NCI-H460 (cell line): ENCODE results near the gene GMEB1. TPM values are rescaled to one million over a fixed set of nuclear protein-coding genes. Genes with fewer than 3 reads are reported as not detected.
"Not testable (repeated sequence)": the region's sequence is repeated elsewhere in the genome, so short reads cannot be mapped to it uniquely, and the experiment has no call there.

Experiments
- DNase-seq: peaks from one replicate; pipeline ENCODE4 v3.0.0-alpha.2; 2016; ENCODE audit warnings: low read depth; ENCODE audit errors: extremely low read depth
- total RNA-seq: library from RNA; depleted of rRNA; stranded (reverse); fragments of >200 nt; shearing (Covaris generic); gene quantifications from 2 replicates; pipeline ENCODE4 v1.2.3, GENCODE V29; 2014

The GMEB1 gene
- total RNA-seq, 1 experiment from 2014 or later = 5.6 TPM

DNA sequence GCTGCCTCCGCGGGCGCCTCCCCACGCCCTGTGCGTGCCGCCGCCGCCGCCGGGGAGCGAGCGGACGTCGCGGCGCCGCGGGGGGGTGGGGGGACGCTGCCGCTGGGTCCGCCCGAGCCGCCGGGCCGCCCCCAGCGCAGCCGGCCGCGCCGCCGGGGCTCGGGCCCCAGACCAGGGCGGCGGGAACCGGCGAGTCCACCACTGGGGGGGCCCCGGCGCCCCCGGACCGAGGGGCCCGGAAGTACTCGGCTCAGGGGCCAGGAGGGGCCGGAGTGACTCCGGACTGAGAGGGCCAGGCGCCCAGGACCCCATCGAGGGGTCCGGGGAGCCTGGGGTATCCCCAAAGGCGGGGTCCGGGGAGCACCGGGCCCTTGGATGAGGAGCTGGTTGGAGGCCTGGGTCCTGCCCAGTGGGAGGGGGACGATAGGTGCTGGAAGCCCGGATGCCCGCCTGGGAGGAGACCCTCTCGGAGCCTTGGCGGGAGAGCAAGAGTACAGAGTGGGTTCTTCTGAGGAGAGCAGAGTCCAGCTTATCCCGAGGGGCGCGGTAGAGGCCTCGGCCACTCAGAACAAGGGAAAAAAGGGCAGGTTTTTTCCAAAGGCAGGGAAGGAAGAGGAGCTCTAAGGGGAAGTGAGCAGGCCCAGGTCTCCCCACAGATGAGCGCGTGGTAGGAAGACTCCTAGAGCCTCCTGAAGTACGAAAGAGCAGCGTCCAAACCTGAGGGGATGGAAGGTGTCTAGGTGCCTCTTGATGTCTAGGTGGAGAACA lies 556 bp downstream of the GMEB1 start:
- DNase-seq = no peak

DNA sequence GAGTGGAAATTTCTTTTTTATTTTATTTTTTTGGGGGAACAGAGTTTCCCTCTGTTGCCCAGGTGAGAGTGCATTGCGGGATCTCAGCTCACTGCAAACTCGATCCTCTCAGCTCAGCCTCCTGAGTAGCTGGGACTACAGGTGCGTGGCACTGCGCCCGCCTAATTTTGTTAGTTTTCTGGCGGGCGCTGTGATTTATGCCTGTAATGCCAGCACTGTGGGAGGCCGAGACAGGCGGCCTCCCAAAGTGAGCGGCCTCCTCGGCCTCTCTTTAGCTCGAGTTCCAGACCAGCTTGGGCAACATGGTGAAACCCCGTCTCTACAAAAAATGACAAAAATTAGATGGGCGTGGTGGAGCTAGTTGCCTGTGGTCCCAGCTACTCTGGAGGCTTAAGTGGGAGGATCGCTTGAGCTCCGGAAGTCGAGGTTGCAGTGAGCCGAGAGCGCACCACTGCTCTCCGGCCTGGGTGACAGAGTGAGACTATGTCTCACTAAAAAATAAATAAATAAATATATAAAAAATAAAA lies 2.7 kb downstream of the GMEB1 start:
- DNase-seq = no peak

DNA sequence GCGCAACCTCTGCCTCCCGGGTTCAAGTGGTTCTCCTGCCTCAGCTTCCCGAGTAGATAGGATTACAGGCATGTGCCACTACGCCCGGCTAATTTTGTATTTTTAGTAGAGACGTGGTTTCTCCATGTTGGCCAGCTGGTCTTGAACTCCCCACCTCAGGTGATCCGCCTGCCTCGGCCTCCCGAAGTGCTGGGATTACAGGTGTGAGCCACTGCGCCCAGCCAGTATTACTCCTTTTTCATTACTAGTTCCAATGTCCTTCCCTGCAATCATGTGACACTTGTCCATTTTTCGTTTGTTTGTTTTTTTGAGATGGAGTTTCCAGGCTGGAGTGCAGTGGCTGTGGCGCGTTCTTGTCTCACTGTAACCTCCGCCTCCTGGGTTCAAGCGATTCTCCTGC lies 4.4 kb downstream of the GMEB1 start:
- DNase-seq = not testable (repeated sequence)

DNA sequence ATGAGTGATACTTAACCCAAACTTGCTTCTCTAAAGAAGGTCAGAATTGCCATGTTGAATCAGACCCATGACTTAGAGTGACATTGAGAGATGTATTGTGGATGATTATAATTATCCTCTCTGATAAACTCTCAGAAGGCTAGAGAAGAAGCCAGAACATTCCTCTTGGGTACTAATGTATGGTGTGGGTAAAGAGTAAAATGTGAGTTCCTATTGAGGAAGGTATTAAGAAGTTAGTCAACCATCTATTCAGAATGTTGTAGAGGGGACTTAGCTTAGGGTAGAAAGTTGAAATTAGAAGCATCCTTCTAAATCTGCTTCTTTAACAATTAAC lies 7.3 kb downstream of the GMEB1 start:
- no peak for DNase-seq

DNA sequence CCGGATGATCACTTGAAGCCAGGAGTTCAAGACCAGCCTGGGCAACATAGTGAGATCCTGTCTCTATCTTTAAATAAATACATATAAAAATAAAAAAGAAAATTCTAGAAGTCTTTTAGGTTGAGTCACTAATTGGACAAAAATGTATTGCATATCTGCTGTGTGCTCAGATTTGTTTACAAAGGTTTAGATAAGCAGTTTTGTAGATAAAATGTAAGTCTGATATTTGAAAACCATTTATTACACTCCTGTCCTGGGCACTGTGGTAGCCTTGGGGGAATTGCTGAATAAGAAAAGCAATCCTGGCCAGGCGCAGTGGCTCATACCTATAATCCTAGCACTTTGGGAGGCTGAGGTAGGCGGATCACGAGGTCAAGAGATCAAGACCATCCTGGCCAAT lies 11.6 kb downstream of the GMEB1 start:
- no peak for DNase-seq

DNA sequence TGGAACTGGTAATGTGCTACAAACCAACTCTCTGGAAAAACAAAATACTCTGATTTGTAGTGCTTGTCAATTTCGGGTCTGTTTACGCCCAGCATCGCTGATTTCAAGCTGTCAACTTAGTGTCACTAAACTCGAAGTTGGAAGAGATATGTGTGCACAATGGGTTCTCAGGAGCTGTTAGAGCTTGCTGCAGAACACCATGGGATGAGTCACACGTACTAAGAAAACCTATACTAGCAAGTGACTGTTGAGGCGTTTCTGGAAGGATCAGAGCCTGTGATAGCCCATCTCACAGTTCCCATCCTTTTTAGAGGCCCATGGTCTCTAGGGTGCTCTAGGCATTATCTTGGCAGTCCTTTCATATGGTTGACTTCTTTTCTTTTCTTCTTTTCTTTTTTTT lies 14.3 kb downstream of the GMEB1 start:
- DNase-seq = no peak

DNA sequence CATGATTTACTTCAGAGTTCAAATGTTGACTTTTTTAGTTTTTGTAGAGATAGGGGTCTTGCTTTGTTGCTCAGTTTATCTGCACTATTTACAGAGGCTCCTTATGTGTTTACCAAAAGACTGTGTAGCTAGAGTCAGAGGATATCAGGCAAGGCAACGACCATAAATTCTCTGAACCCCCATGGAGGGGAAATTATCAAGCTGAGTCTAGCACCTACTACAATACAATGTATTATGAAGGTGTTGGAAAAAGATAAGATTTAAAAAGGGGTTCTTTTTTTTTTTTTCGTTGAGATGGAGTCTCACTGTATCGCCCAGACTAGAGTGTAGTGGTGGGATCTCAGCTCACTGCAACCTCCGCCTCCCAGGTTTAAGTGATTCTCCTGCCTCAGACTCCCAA lies 16.4 kb downstream of the GMEB1 start:
- DNase-seq = no peak

DNA sequence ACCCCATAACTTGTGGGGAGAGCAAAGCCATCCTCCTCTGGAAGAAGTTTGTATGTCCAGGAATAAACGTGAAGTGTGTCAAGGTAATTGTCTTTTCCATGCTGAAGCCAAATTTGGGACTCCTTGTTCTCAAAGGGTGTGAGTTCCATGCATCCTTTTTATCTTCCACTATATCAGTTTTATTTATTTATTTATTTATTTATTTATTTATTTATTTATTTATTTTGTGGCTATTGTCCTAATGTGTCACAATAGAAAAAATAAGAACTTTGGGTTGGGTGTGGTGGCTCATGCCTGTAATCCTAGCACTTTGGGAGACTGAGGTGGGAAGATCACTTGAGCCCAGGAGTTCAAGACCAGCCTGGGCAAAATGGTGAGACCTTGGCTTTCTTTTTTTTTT lies 23.0 kb downstream of the GMEB1 start:
- DNase-seq = not testable (repeated sequence)

DNA sequence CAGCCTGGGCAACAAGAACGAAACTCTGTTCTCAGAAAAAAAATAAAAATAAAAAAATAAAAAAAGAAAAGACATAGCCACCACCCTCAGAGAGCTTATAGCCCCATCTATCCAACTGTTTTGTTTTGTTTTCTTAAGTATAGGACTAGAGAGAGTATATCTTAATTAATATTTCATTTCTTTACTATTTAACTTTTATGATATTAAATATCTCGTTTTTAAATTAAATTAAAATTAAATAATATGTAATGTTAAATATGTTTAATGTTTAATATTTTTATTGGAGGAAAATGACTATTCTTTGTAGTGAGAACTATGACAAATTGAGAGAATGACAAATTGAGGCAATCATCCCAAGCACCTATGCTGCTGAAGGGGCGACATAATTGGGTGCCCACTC lies 35.0 kb downstream of the GMEB1 start:
- DNase-seq = no peak

DNA sequence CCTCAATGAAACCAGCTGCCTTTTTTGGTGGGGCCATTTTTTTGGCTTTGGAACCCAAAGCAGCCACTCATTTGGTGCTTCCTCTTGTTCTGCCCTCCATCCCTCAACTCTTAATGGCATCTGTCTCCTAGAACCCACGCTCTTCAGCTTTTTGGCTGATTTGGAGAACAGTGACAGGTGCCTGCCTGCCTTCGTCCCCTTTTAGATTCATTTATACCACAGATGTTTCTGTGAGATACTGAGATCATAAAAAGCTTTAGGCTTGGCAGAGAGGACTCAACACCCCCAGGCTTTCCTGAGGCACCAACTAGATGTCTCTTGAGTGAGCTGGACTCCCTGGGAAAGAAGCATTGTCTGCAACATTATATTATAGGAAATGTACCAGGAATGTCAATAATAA lies 47.8 kb downstream of the GMEB1 start:
- DNase-seq = no peak

DNA sequence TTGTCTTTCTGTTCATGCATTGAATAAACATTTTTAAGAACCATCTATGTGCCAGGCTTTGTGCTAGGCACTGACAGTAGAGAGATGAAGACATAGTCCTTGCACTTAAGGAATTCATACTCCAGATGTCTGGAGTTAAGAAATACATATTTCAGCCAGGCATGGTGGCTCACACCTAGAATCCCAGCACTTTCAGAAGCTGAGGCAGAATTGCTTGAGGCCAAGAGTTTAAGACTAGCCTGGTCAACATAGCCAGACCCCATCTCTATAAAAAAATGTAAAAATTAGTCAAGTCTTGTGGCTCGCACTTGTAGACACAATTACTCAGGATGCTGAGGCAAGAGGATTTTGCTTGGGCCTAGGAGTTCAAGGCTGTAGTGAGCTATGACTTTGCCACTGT lies 49.6 kb downstream of the GMEB1 start:
- DNase-seq = no peak

DNA sequence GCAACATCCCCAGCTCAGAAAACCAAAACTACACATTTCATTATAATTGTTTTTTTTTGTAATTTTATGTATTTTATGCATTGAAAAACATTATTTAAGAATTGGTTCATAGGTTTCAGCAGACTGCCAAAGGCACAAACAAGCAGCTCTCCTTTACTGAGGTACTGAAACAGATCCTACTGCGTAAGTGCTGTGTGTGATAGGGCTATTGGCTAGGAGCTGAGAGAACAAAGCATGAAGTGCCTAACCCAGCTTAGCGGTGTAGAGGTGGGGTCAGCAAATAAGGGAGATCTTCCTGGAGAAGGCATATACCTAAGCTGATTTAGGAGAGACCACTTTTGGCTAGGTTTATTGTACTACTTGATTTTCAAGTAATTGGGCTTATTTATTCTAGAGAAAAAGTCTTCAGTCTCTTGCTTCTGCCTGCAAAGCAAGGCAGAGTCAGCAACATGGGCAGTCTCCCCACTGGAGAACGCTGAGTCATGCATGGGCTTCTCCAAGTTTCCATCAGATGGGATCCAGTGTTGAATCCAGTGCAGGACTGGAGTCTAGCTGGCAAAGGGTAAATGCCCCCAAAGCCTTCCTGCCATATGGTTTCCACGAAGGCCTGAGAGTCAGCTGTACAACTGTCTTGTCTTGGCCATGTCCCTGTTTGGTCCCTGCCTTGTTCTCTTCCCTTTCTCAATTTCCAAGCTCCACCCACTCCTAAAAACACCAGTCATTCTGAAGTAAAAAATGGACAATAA lies 50.2 kb downstream of the GMEB1 start:
- DNase-seq = peak; percentile 36

DNA sequence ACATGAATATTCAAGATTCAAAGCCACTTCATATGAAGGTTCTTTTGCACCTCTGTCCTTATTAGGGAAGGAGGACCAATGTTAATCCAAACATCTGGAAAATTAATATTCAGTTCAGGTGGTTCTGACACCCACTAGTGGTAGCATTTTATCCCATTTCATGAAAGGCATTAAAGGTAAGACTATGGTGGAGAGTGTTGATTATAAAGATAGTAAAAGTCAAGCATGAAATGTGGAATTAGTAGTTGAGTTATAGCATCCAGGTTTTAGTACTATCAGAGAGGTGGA lies 50.7 kb downstream of the GMEB1 start:
- DNase-seq = no peak

DNA sequence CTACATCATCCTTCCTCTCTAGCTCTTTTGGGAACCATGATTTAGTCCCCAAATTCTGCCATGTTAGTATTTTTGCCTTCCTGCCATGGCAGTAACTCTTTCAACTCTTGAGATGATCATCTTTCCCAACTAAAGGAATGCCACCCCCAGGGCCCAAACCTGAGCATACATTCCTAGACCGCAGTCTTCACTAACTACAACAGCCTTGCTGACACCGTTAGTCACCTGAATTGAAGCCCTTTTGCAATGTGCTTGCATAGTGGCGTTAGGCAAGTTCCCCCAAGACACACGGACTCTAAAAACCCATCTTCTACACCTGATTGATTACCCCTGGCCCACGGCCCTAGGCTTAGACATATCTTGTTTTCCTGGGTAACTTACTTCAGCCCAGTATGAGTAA lies 51.8 kb downstream of the GMEB1 start:
- DNase-seq = no peak

DNA sequence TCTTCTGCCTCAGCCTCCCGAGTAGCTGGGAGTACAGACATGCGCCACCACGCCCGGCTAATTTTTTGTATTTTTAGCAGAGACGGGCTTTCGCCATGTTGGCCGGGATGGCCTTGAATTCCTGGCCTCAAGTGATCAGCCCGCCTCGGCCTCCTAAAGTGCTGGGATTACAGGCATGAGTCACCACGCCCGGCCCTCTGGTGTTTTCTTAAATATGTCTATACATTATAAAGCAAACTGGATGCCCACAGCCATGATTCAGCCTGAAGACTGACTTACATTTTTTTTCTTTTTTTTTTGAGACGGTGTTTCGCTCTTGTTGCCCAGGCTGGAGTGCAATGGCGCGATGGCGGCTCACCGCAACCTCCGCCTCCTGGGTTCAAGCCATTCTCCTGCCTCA lies 53.3 kb downstream of the GMEB1 start:
- not testable (repeated sequence) for DNase-seq

DNA sequence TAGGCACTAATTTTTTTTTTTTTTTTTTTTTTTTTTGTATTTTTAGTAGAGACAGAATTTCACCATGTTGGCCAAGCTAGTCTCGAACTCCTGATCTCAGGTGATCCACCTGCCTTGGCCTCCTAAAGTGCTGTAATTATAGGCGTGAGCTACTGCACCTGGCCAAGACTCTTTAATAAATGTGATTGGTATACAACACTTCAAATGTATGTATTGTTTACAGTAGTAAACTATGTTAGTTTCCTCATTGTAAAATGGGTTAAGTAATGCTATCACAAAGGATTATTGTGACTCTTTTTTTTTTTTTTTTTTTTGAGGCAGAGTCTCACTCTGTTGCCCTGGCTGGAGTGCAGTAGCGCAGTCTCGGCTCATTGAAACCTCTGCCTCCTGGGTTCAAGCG lies 56.8 kb downstream of the GMEB1 start:
- not testable (repeated sequence) for DNase-seq

DNA sequence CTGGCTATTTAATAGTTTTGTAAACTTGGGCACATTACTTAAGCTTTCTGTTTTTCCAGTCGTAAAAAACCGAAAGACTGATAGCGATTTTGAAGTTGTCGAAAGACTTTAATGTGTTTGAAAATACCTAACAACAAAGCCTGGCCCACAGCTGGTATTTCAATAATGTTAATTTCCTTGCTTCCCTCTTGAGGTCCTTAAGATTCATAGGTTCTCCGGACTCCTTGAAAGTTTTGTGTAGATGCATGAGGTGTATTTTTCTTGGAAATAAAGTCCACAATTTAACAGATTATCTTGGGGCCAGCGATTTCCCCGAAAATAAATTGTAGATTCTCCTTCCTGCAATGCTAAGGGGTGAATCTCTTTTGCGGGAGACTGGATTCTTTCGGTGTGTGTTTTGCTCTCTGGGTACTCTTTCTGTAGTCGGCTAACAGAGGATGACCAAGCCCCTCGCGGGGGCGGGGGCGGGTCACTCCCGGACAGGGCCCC lies 67.4 kb downstream of the GMEB1 start:
- DNase-seq = no peak

DNA sequence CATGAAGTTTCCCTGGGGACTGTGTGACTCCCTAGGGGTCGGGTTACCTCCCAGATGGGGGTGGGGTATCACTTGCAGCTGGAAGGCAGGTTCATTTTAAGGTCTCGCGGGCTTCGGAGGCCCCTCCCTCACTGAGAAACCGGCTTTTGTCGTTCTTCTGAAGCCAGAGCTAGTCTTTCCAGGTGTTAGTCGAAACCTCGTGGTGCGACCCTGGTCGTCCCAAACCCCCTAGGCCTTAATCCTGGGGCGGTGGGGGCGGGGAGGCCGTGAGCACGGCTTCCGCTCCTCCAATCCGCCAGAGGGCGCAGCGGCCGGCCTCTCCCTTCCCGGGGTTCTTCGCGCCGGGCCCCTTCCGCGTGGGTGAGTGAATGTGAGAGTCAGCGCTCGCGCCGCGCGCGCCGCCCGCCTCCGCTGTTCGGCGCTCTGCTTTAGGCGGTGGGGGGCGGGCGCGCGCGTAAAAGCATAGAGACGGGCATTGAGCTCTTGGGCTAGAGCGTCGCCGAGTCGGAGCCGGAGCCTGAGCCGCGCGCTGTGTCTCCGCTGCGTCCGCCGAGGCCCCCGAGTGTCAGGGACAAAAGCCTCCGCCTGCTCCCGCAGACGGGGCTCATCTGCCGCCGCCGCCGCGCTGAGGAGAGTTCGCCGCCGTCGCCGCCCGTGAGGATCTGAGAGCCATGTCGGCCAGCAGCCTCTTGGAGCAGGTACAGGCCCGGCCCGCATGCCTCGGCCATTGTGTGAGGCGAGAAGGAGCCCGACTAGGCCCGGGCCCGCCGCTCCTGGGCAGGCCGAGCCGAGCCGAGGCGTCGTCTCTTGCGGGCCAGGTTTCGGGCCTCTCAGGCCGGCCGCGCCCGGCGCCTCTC lies 68.1 kb downstream of the GMEB1 start, which contains the start of gene YTHDF2:
YTHDF2 (plus strand) TSS at position 491 of the 857 bp plus-strand sequence; CDS start at position 672, 181 bp downstream.
- peak; percentile 93 for DNase-seq

DNA sequence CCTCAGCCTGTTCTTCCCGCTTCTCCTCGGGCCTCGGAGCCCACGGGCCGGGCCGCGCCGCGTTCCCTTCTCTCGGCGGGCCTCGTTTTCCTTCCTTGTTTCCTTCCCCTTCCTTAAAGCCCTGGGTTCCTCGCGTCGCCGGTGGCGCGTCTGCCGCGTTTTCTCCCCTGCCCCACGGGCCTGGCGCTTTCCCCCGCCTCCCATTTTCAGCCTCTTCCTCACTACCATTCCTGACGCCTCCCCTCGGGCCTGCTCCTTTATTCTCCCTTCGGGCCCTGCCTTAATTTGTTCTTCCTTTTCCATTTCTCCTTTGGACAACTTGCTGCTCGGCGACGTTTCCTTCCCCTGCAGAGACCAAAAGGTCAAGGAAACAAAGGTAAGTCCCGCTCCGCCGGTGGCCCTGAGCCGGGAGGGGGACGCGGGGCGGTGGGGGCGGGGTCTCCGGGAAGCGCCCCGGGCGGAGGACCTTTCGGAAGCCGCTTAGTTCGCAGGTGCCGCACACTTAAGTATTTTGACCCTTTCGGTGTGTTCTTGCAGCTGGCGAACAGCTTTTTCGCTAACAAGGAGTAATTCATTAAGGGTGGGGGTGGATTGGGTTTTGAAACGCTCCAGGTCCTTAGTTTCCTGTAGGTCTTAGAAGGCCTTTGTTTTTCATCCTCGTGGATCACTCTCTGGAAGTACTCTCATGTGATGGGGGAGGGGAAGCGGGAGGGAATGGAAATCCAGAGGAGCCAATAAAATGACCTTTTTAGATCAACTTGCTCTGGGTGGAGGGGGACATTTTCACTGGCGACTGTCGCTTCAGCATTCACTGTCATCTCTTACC lies 68.9 kb downstream of the GMEB1 start:
- no peak for DNase-seq

DNA sequence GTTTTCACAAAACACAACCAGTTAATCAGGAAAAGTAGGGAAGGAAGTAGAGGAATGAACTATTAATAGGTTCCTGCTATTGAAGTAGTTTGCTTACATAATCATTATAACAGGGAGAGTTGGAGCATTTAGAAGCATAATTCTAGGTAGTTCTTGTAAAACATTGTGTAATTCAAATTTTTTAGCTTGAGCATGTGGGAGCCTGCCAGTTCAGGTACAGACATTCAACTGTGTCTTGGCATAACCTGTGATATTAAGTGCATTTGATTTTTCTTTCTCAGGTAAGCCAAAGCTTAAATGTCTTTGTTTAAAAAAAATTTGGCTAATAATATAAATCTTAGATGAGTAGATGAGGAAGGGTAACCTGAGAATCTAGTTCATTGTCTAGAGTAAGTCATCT lies 71.5 kb downstream of the GMEB1 start:
- no peak for DNase-seq
